GM12878 (cell line): ENCODE results near the gene NRP2. TPM values are rescaled to one million over a fixed set of nuclear protein-coding genes. Genes with fewer than 3 reads are reported as not detected.

ENCODE experiments used
- ATAC-seq: fragments of 200-7000 bp; cut with Tn5 transposase; 3 replicates; pipeline ENCODE4 v1.9.1; 2020; ENCODE audit warnings: mild to moderate bottlenecking, moderate library complexity
- BruUV-seq: library from RNA; stranded (reverse); fragments of 400-500 nt; replicated peaks from 2 replicates; lab custom pipeline; 2021; lab: Mats Ljungman, UMichigan
- CTCF ChIA-PET: fragments of 300-600 bp; sonication (Branson Sonifier 250); formaldehyde crosslinking; extraction: SDS; loops from one replicate; lab custom pipeline; 2021; ENCODE audit warnings: inconsistent platforms; lab: Yijun Ruan, JAX
- POLR2A ChIA-PET: fragments of 350-600 bp; formaldehyde crosslinking; extraction: SDS; loops from one replicate; lab custom pipeline; 2021; ENCODE audit warnings: inconsistent platforms; lab: Charles Lee
- RAD21 ChIA-PET: fragments of 300-600 bp; sonication (Branson Sonifier 250); formaldehyde crosslinking; loops from one replicate; lab custom pipeline; 2023; ENCODE audit warnings: antibody characterized with exemption; ENCODE audit not compliant: unreplicated experiment; lab: Charles Lee
- SMC1A ChIA-PET: fragments of 300-600 bp; sonication (Branson Sonifier 250); formaldehyde crosslinking; loops from one replicate; lab custom pipeline; 2023; ENCODE audit not compliant: unreplicated experiment, uncharacterized antibody; lab: Charles Lee
- DNase-seq: peaks from one replicate; pipeline ENCODE4 v3.0.0-alpha.2; 2011; ENCODE audit warnings: low read depth, low spot score
- FAIRE-seq: peaks from 3 replicates; lab custom pipeline; 2011; peaks lifted over from hg19 to GRCh38; lab: Jason Lieb, UNC
- H2AFZ ChIP-seq: 2 replicates; pipeline ENCODE4 v1.6.0; 2011; ENCODE audit warnings: low read depth, low read length, control low read depth; ENCODE audit not compliant: control insufficient read depth
- H3K27ac ChIP-seq: 2 replicates; pipeline ENCODE4 v1.5.1; 2011; ENCODE audit warnings: control low read depth; ENCODE audit not compliant: control insufficient read depth, insufficient read depth
- H3K27me3 ChIP-seq, 2 experiments: replicated peaks in 1 of 2; 2 replicates each; pipeline versions ENCODE4 v1.6.0 to v1.6.1; 2011; ENCODE audit warnings: low read length in 1 of 2; ENCODE audit not compliant: control insufficient read depth in 2 of 2, insufficient read depth in 2 of 2
- H3K36me3 ChIP-seq, 2 experiments: 2 replicates each; pipeline ENCODE4 v1.5.1; 2011; ENCODE audit warnings: low read length in 1 of 2; ENCODE audit not compliant: control insufficient read depth in 2 of 2, insufficient read depth in 2 of 2
- H3K4me1 ChIP-seq: 2 replicates; pipeline ENCODE4 v1.6.1; 2011; ENCODE audit warnings: mild to moderate bottlenecking, low read length, moderate library complexity, mixed read lengths; ENCODE audit not compliant: control insufficient read depth, insufficient read depth
- H3K4me2 ChIP-seq: 2 replicates; pipeline ENCODE4 v1.6.0; 2011; ENCODE audit warnings: control low read depth; ENCODE audit not compliant: control insufficient read depth, insufficient read depth
- H3K4me3 ChIP-seq: fragments of 200-600 bp; sonication (generic); 2 replicates; pipeline ENCODE4 v1.5.1; 2016
- H3K79me2 ChIP-seq: 2 replicates; pipeline ENCODE4 v1.6.0; 2011; ENCODE audit warnings: low read length; ENCODE audit not compliant: control insufficient read depth, insufficient read depth
- H3K9ac ChIP-seq: 2 replicates; pipeline ENCODE4 v1.8.0; 2011; ENCODE audit warnings: low read length, control low read depth, mixed read lengths; ENCODE audit not compliant: control insufficient read depth, insufficient read depth
- H3K9me3 ChIP-seq: replicated peaks from 3 replicates; pipeline ENCODE4 v1.5.1; 2011; ENCODE audit warnings: mild to moderate bottlenecking, low read length; ENCODE audit not compliant: control insufficient read depth, insufficient read depth
- H4K20me1 ChIP-seq: 2 replicates; pipeline ENCODE4 v1.6.0; 2011; ENCODE audit not compliant: control insufficient read depth, insufficient read depth
- BHLHE40 ChIP-seq, 2 experiments: fragments of 450-650 bp in 1 of 2; IDR thresholded peaks; 2 replicates each; pipeline ENCODE4 v1.6.1; 2011 to 2017; ENCODE audit warnings: low read depth in 2 of 2, borderline replicate concordance in 1 of 2, improper control_type of control experiment in 1 of 2, low read length in 1 of 2, mild to moderate bottlenecking in 1 of 2
- ETV6 ChIP-seq, 2 experiments: fragments of 450-650 bp in 1 of 2; IDR thresholded peaks in 1 of 2; conservative IDR thresholded peaks in 1 of 2; 2 replicates each; pipeline ENCODE4 v1.6.1; 2014; ENCODE audit warnings: antibody characterized with exemption in 1 of 2, borderline replicate concordance in 1 of 2, low read depth in 1 of 2, mild to moderate bottlenecking in 1 of 2, moderate library complexity in 1 of 2
- IRF3 ChIP-seq: fragments of 450-650 bp; IDR thresholded peaks from 2 replicates; pipeline ENCODE4 v1.6.1; 2014; ENCODE audit warnings: mild to moderate bottlenecking
- PAX8 ChIP-seq: fragments of 450-650 bp; IDR thresholded peaks from 2 replicates; pipeline ENCODE4 v1.6.1; 2017; ENCODE audit warnings: mild to moderate bottlenecking, moderate library complexity
- STAT1 ChIP-seq: fragments of 450-650 bp; conservative IDR thresholded peaks from 2 replicates; pipeline ENCODE4 v1.6.1; 2014; ENCODE audit warnings: antibody characterized with exemption, mild to moderate bottlenecking
- TAF1 ChIP-seq: IDR thresholded peaks from 2 replicates; pipeline ENCODE4 v1.6.1; 2011; ENCODE audit warnings: mild to moderate bottlenecking, low read depth, low read length, borderline replicate concordance
- TCF12 ChIP-seq: IDR thresholded peaks from 2 replicates; pipeline ENCODE4 v1.6.1; 2011; ENCODE audit warnings: low read depth, mild to moderate bottlenecking, low read length
- WRNIP1 ChIP-seq: IDR thresholded peaks from 2 replicates; pipeline ENCODE4 v1.6.1; 2011; ENCODE audit warnings: low read depth, low read length, improper control_type of control experiment, borderline replicate concordance
- ZZZ3 ChIP-seq: IDR thresholded peaks from 2 replicates; pipeline ENCODE4 v1.6.1; 2011; ENCODE audit warnings: low read depth; ENCODE audit not compliant: control insufficient read depth, insufficient read length
- WGBS: methylation state at CpG from one replicate; pipeline ENCODE4 v1.1.6; 2016; ENCODE audit warnings: low lambda C conversion rate; ENCODE audit not compliant: insufficient replicate concordance, insufficient coverage; ENCODE audit errors: missing lambda C conversion rate; 5-methylcytosine and 5-hydroxymethylcytosine counted together
- in situ Hi-C: fragments of 300-500 bp; cut with MboI; formaldehyde crosslinking; loops from 9 replicates; pipeline ENCODE4 v1.14.3; 2018; ENCODE audit warnings: mixed read lengths
- intact Hi-C: fragments of 100-400 bp; cut with micrococcal nuclease; formaldehyde crosslinking; loops from one replicate; pipeline ENCODE4 v1.14.2; 2022; ENCODE audit not compliant: unreplicated experiment
- polyA plus RNA-seq, 11 experiments: library from polyadenylated mRNA; depleted of rRNA in 4 of 11; unstranded in 6 of 11; stranded (reverse) in 5 of 11; fragments of >200 nt; fragmentation: Nextera tagmentation in 4 of 11; fragmentation: Illumina TruSeq in 1 of 11; extraction: Ambion mirVana in 4 of 11; extraction: Trizol in 1 of 11; gene quantifications; 1 replicate in 1 of 11; 2 replicates in 10 of 11; pipeline versions ENCODE4 v1.2.1 to v1.2.3, GENCODE V29; 2011 to 2016; ENCODE audit warnings: inconsistent platforms in 2 of 11, missing spikeins in 2 of 11, low read depth in 1 of 11
- total RNA-seq, 4 experiments: library from RNA; depleted of rRNA in 3 of 4; stranded (reverse); fragments of >200 nt in 3 of 4; fragmentation: Illumina TruSeq in 1 of 4; extraction: Trizol in 1 of 4; gene quantifications; 2 replicates each; pipeline versions ENCODE4 v1.2.1 to v1.2.3, GENCODE V29; 2013 to 2021

The NRP2 gene
- total and polyA plus RNA-seq, 10 of the 15 experiments (the other 5 are each of a cell fraction or from before 2014, with no cell fraction given) = 0.06 to 1.2 (median 0.46) TPM

GRCh38 chr2:205662206-205662965 is 19.9 kb upstream of the NRP2 start:
- Histone ChIP-seq H3K9ac (no peak overlapping the region), H3K4me1 (no peaks in the 10 kb centered on the region; the same call in 1 of the 2 replicates), H3K27me3 (peaks cover 0 to 4% of the 10 kb centered on the region in 2 experiments; a peak in 2 of 4 replicates), H3K27ac (no peak overlapping the region), H3K4me3 (no peak overlapping the region), H3K4me2 (no peak overlapping the region), H3K9me3 (no peaks in the 10 kb centered on the region), H3K36me3 (no peaks in the 10 kb centered on the region), H4K20me1 (no peaks in the 10 kb centered on the region), H2AFZ (no peak overlapping the region), H3K79me2 (no peaks in the 10 kb centered on the region)
- no peak for DNase-seq
- CTCF ChIA-PET = interaction anchor here (0.7 to 0.9 kb wide), 2 partner anchors 13 to 17 kb away, joined by 3 read pairs; no protein-coding TSS in a partner anchor
- SMC1A ChIA-PET = interaction anchor here (1.0 to 1.9 kb wide), 2 partner anchors 16 to 101 kb away, joined by 3 to 4 read pairs; no protein-coding TSS in a partner anchor
- FAIRE-seq = no peak
- TF ChIP-seq STAT1 (no peak), ZZZ3 (no peak), WRNIP1 (no peak), PAX8 (no peak), BHLHE40 (IDR thresholded peaks at IDR 0.05; ENCODE audit: borderline replicate concordance in 1 of 2, low read depth in 2 of 2, low read length in 1 of 2) (no peak), IRF3 (no peak), TAF1 (no peak), TCF12 (no peak), ETV6 (conservative IDR thresholded peaks at IDR 0.05 in 1 of 2, IDR thresholded peaks at IDR 0.05 in 1 of 2; ENCODE audit: borderline replicate concordance in 1 of 2, low read depth in 1 of 2) (no peak)
- intact Hi-C loops = no loop called here
- POLR2A ChIA-PET = no interaction called here
- ATAC-seq = no peak; the same call in 2 of the 3 replicates
- no TSS peak for BruUV-seq
- WGBS = 0% methylated on average over 3 of the region's 3 CpGs
- RAD21 ChIA-PET = no interaction called here
- in situ Hi-C loops = no loop called here
